Erythroblast (primary cell): ENCODE measurements around the gene MRPL28.
"Not testable (repeated sequence)": the region's sequence is repeated elsewhere in the genome, so short reads cannot be mapped to it uniquely, and the experiment has no call there.

Experiments used
- DNase-seq, 2 experiments: peaks; one replicate each; lab custom pipeline; 2025; lab: John Stamatoyannopoulos, UW
- GATA1 ChIP-seq: IDR thresholded peaks from 2 replicates; pipeline ENCODE4 v1.6.1; 2011; ENCODE audit warnings: low read depth, mild to moderate bottlenecking, control low read depth, low read length, moderate library complexity
- POLR2A ChIP-seq: IDR thresholded peaks from 2 replicates; pipeline ENCODE4 v1.6.1; 2011; ENCODE audit warnings: mild to moderate bottlenecking, low read length

The MRPL28 gene

GRCh38 chr16:370443-370842 lies at the start of gene MRPL28:
MRPL28 (minus strand) TSS chr16:370538; CDS start chr16:370218, 320 bp downstream.
- TF ChIP-seq POLR2A (peak; percentile 41), GATA1 (no peak)
- peak; percentile 96 to 97 for DNase-seq

GRCh38 chr16:415170-415498 lies 44.8 kb upstream of the MRPL28 start:
- DNase-seq: not testable (repeated sequence)

- DNase-seq: no peak
- TF ChIP-seq GATA1 (no peak), POLR2A (no peak)
These were observed 44.2 kb upstream of the MRPL28 start for GRCh38 chr16:414395-415169.

GRCh38 chr16:411576-412265 lies 41.4 kb upstream of the MRPL28 start:
- no peak for DNase-seq
- no peak for TF ChIP-seq POLR2A
- no peak for TF ChIP-seq GATA1

- no peak for DNase-seq
- TF ChIP-seq POLR2A (no peak), GATA1 (no peak)
These were observed 40.3 kb upstream of the MRPL28 start for GRCh38 chr16:410516-411178.

GRCh38 chr16:407253-407652 lies 36.9 kb upstream of the MRPL28 start:
- TF ChIP-seq GATA1 (no peak), POLR2A (no peak)
- no peak for DNase-seq

- DNase-seq: no peak
- no peak for TF ChIP-seq POLR2A
- TF ChIP-seq GATA1: no peak
These were observed 35.5 kb upstream of the MRPL28 start for GRCh38 chr16:405548-406506.

GRCh38 chr16:404971-405486 lies 34.7 kb upstream of the MRPL28 start:
- DNase-seq: no peak
- no peak for TF ChIP-seq GATA1
- TF ChIP-seq POLR2A: peak; percentile 1

- peak; percentile 95 to 98 for DNase-seq
- TF ChIP-seq POLR2A (peak; percentile 57), GATA1 (no peak)
These were observed 31.4 kb upstream of the MRPL28 start, which contains the start of gene DECR2 for GRCh38 chr16:401468-402348. DECR2 (plus strand) TSS chr16:401885; CDS start chr16:401964, 79 bp downstream.

GRCh38 chr16:400061-400591 lies 29.8 kb upstream of the MRPL28 start:
- no peak for DNase-seq

GRCh38 chr16:399340-400019 lies 29.1 kb upstream of the MRPL28 start:
- no peak for TF ChIP-seq GATA1
- TF ChIP-seq POLR2A: peak; percentile 95
- peak; percentile 42 to 60 for DNase-seq

More at GRCh38 chr16:400061-400591, 29.8 kb upstream of the MRPL28 start:
- TF ChIP-seq POLR2A (no peak), GATA1 (no peak)
